Measurements from ENCODE around the gene NLGN1.

The NLGN1 gene

DNA sequence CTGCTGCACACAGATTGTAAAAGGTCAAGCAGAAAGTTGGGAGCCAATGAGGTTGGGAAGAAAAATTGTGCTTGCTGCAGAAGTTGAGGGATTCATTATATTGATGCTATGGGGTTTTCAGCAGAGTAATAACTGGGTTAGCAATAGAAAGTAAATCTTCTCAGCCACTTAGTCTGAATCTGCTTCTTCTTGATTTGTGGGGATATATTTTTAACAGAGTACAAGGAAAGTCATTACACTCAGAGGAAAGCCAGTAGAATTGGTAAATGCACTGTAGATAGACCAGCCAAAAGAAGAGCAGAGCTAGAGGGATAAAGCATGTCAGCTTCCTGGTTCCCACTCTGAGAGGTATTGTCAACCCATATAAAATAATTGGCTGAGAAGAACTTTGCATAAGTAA lies 663.6 kb downstream of the NLGN1 start:
- no peak for DNase-seq (ENCODE audit: extremely low read depth in 1 of 2, low read depth in 1 of 2)

DNA sequence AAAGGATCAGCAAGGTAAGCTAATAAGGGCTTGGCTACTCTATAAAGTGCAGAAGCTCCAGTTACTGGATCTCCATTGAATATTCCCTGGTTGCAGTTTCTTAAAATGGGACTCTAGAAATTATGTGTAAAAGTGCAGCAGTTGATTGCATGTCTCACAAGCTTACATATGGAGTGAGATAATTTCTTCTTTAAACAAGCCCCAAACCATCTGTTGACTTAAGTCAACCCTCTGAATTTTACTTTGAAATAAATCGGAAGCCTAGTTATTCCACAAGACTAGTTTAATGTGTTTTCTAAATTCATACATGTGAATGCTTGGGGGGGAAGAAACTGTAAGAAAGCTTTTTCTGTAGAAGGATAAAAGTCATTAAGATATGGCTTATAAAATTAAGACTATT lies 664.2 kb downstream of the NLGN1 start:
- no peak for DNase-seq (ENCODE audit: extremely low read depth in 1 of 2, low read depth in 1 of 2)

- DNase-seq (ENCODE audit: extremely low read depth in 1 of 2, low read depth in 1 of 2), result no peak
Observed at GRCh38 chr3:174062923-174063322, 665.4 kb downstream of the NLGN1 start.

DNA sequence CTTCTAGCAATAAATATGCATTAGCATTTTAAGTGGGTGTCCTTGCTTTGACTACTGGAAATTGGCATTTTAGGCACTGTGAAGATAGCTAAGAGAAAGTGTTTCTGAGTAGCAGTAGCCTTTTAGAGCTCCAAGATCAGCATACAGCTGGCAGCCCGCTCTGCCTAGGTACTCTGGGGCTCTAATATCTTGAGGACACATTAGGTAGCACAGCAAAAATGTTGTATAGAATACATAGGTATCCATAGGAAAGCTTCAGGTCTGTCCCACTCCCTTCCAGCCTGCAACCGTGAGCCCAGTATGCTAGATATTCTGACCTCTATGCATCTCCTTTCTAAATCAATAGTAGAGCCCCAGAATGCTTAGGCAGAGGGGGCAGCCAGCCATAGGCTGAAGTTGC lies 670.5 kb downstream of the NLGN1 start:
- DNase-seq (ENCODE audit: extremely low read depth in 1 of 2, low read depth in 1 of 2), result no peak

- no peak for DNase-seq (ENCODE audit: extremely low read depth in 1 of 2, low read depth in 1 of 2)
Observed at GRCh38 chr3:174072675-174073074, 675.1 kb downstream of the NLGN1 start.

DNA sequence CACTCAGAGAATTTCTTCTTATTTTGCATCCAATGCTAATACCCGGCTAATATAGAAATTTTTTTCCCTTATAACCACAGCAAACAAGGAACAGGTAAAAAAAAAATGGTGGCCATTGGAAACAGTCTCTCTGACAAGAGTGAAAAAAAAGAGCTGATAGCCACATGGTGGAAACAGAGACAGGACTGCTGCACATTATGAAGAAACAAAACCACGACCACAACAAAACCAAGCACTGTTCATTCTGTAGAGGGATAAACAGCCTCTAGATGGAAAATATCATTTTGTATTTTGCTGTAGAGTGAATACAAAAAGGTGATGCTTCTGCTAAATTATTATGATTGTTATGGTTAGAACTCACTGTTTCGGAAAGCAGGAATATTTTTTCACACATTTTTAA lies 686.2 kb downstream of the NLGN1 start:
- no peak for DNase-seq (ENCODE audit: extremely low read depth in 1 of 2, low read depth in 1 of 2)

DNA sequence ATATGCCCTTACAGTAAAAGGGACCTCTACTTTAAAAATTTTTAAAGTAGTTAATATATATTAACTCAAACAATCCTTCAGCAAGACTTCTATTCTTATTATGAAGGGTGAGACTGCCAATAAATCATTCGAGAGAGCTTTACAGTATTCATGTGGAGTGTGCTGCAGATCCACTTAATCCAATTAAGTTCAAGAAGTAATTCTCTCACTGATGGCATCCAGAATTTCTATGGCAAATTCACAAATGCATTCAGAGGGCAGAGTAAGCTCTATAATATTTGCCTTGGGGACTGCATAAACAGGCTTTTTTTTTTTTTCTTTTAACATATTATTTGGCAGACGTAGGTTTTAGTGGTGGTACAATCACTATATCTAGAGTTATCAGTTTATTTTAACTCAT lies 692.0 kb downstream of the NLGN1 start:
- DNase-seq (ENCODE audit: extremely low read depth in 1 of 2, low read depth in 1 of 2), result no peak

GRCh38 chr3:174094669-174095068 lies 697.1 kb downstream of the NLGN1 start:
- no peak for DNase-seq (ENCODE audit: extremely low read depth in 1 of 2, low read depth in 1 of 2)

GRCh38 chr3:174097686-174098085 lies 700.1 kb downstream of the NLGN1 start:
- no peak for DNase-seq (ENCODE audit: extremely low read depth in 1 of 2, low read depth in 1 of 2)

- DNase-seq (ENCODE audit: extremely low read depth in 1 of 2, low read depth in 1 of 2), result no peak
Observed at GRCh38 chr3:174098746-174099145, 701.2 kb downstream of the NLGN1 start.

DNA sequence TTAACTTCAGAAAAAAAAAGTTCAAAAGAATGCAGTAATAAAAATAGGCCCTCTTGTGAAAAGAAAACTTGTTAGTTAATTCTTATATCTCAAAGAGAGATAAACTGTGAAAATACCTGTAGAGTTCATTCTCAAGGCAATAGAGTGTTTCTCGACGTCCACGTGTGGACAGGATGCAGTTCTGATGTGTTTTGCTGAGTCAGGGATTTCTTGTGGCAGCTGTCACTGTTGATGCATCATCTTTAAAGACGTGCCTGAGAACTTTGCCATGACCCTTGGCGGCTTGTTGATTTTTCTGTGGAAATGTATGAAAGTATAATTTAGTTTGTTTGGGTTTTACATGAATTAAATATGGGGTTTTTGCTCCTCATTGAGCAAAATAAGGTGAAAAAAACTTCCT lies 702.2 kb downstream of the NLGN1 start:
- DNase-seq (ENCODE audit: extremely low read depth in 1 of 2, low read depth in 1 of 2), result no peak

DNA sequence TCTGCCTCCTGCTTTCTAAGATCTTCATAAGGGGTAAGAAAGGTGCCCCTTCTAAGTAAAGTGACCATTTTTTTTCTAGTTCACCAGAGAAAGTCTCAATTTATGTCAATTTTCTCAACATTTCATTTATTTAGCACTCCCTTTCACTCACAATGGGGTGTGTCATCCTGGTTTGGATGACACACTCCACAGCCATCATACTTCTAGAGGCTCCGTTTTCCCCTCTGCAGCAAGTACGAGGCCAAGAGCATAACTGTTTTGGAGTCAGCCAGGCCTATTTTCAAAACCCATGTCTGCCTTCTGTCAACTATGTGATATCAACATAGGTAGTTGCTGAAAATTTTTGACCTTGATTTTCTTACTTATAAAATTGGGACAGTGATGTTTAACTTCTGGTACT lies 703.2 kb downstream of the NLGN1 start:
- DNase-seq (ENCODE audit: extremely low read depth in 1 of 2, low read depth in 1 of 2), result no peak

- DNase-seq (ENCODE audit: extremely low read depth in 1 of 2, low read depth in 1 of 2), result no peak
Observed at GRCh38 chr3:174101244-174101643, 703.7 kb downstream of the NLGN1 start.

- no peak for DNase-seq (ENCODE audit: extremely low read depth in 1 of 2, low read depth in 1 of 2)
Observed at GRCh38 chr3:174102274-174102673, 704.7 kb downstream of the NLGN1 start.

DNA sequence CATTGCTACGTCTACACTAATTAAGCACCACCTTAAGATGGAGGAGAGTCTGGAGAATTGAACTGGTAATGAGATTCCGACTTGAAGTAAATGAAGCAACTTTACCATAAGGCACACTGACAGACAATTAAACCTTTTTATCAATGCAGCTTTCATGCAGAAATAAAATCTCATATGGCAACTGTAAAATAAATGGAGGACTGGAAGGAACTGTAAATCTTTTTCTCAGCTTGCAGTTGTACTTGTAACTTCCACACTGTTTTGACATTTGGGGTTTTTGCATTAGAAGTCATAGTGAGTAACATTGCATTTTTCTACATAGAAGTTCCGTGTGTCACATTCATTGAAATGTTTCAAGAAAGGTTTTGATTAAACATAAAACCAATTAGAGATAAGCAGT lies 705.3 kb downstream of the NLGN1 start:
- DNase-seq (ENCODE audit: extremely low read depth in 1 of 2, low read depth in 1 of 2), result no peak

DNA sequence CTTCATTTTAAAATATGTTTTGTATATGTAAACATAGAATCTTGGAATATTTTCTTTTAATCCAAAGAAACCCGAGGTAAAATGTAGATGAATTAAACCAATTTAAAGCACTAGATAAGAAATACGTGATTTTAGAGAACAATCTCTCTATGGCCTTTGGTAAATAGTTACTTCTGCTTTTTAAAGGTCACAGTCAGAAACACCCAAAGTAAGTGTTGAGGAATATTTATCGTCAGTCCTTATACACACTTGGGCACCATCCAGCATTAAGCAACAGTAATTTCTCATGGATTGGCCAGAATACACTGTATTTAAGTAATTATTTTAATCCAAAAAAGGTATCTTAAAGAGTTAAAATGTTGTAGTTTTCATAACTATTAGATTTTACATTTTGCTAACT lies 713.2 kb downstream of the NLGN1 start:
- DNase-seq (ENCODE audit: extremely low read depth in 1 of 2, low read depth in 1 of 2), result no peak

GRCh38 chr3:174111776-174112175 lies 714.2 kb downstream of the NLGN1 start:
- DNase-seq (ENCODE audit: extremely low read depth in 1 of 2, low read depth in 1 of 2), result no peak

- DNase-seq (ENCODE audit: extremely low read depth in 1 of 2, low read depth in 1 of 2), result no peak
Observed at GRCh38 chr3:174116421-174116820, 718.9 kb downstream of the NLGN1 start.

DNA sequence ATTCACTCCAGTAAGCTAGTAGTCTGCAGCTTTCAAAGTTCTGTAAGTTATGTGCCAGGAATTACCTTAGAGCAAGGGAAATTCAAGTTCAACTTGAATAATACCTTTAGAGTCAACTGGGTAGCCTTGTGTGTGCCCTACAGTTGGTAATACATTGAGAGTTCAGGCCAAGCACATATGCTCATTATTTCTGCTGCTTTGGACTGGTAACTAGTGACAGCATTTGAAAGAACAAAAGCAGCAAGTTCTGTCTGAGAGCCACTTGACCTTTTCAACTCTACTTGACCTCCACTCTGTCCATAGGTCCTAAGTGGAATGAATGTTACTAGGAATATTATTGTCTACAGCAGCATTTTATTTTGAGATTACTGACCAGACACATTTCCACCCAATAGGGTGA lies 723.5 kb downstream of the NLGN1 start:
- DNase-seq (ENCODE audit: extremely low read depth in 1 of 2, low read depth in 1 of 2), result no peak

GRCh38 chr3:174122411-174122810 lies 724.9 kb downstream of the NLGN1 start:
- no peak for DNase-seq (ENCODE audit: extremely low read depth in 1 of 2, low read depth in 1 of 2)

DNA sequence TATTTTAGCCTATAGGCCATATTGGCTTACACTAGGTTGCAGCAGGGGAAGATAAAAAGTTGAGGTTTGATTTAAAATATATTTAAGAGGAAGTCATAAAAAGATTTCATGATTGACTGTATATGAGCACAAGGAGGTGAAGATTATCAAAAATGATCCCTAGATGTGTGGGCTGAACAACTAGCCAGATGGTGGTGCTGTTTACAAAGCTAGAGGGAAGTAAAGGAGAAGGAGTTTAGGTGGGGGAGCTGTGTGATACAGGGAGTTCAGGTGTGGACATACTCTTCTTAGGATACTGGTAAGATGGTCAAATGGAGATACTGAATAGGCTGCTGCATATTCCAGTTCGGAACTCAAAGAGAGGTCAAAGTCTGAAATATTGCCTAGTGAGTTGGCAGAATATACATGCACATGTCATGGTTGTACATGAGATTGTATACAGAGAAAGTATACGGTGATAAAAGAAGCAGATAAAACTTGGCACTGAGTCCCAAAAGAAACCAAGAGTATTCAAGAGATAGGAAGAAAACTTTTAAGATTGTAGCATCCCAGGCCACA lies 727.8 kb downstream of the NLGN1 start:
- DNase-seq (ENCODE audit: extremely low read depth in 1 of 2, low read depth in 1 of 2), result no peak

GRCh38 chr3:174126990-174127758 lies 729.6 kb downstream of the NLGN1 start:
- DNase-seq (ENCODE audit: extremely low read depth in 1 of 2, low read depth in 1 of 2), result no peak

DNA sequence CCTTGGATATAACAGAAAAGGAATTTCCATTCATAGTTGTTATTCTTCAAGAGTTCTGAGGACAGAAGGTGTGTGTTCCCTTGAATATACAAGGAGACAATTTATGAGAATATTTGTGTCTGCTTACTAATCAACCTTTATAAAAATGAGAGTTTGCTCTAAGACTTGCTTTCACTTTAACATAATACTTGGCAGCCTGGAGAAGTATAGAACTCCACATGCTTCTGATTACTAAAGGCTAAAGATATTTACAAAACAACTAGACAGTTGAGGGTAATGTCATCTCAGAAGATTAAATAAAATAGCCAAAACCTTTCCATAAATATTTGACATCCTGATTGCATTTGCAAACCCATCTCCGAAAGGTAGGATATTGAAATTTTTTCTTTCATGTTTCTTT lies 734.5 kb downstream of the NLGN1 start:
- DNase-seq (ENCODE audit: extremely low read depth in 1 of 2, low read depth in 1 of 2), result no peak

Measured in stimulated activated CD8-positive, alpha-beta memory T cell treated with anti-CD3 and anti-CD28 coated beads, Interleukin-7, amount 100 ng/mL, for 48 hours (primary cell).